Left cardiac atrium (tissue), 4 donors: ENCODE results near the gene HCAR1. TPM values are rescaled to one million over a fixed set of nuclear protein-coding genes. Genes with fewer than 3 reads are reported as not detected.
"Not testable (repeated sequence)": the region's sequence is repeated elsewhere in the genome, so short reads cannot be mapped to it uniquely, and the experiment has no call there.

ENCODE experiments used
- ATAC-seq, 2 donors: fragments of 200-7000 bp; cut with Tn5 transposase; one replicate each; pipeline ENCODE4 v1.9.1; 2020; ENCODE audit warnings: mild to moderate bottlenecking in 2 of 2, moderate library complexity in 2 of 2
- DNase-seq: peaks from one replicate; pipeline ENCODE4 v3.0.0-alpha.2; 2020
- intact Hi-C, 2 donors: fragments of 100-400 bp; cut with DNase I; formaldehyde crosslinking; loops; one replicate each; pipeline versions ENCODE4 v1.14.1 to v1.15.1; 2022 to 2023
- long read RNA-seq: library from polyadenylated mRNA; unstranded; transcript quantifications from one replicate; pipeline ENCODE4 v2.0.0, GENCODE V29; 2021
- total RNA-seq, 2 donors: library from RNA; stranded (reverse); fragmentation: NEBNext Ultra II Directional; extraction: Animal tissue kit (Norgen Biotek cat#: 25700); gene quantifications; one replicate each; pipeline ENCODE4 v1.2.1, GENCODE V29; 2021
- donor health status: DM: no; HTN: yes; CAD: no.
- donor health status: DM: no; HTN: yes; CAD: no; lungs with severe emphysema.
- donor health status: DM: yes; HTN: yes; CAD: no.
- donor health status: Dilated cardiomyopathy.

The HCAR1 gene
- total RNA-seq: 1 to 10 TPM in 1 of 2 donors, under 1 TPM in 1; 0.50 to 1.4 TPM
- long read RNA-seq: 0 reads

- no peak for DNase-seq
- peak; percentile 67 to 91 for ATAC-seq
- intact Hi-C loops: no loop called here
Observed at GRCh38 chr12:122730215-122731014, at the start of gene HCAR1. Gene HCAR1 (minus strand): TSS chr12:122730844. CDS start chr12:122730339, 505 bp downstream.

GRCh38 chr12:122757568-122757967, 26.9 kb upstream of the HCAR1 start:
- DNase-seq (no peak), ATAC-seq (no peak)
- intact Hi-C loops: loop anchor here in 1 of 2 donors (10.0 kb wide), 1 partner anchor 233 kb away; the partner anchor contains the start of genes KNTC1 and RSRC2

DNA sequence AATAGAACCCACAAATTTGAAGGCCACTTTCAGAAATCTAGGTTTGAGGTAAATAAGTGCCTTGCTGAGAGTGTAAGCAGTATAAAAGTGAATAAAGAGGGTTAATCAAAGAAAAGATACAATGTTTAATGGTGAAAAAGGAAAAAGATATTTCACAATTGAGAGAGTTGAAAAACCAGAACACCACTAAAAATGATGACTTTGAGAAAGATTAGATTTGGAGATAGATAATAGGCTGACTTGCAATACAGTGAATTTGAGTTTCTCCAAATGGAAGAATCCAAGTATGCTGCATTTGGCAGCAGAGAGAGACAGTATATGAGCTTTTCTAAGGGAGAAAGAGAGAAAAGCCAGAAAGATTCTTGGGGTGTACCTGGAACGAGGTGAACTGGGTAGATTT, 24.1 kb upstream of the HCAR1 start:
- DNase-seq: no peak
- ATAC-seq: no peak
- intact Hi-C loops: loop anchor here in 1 of 2 donors (10.0 kb wide), 1 partner anchor 230 kb away; the partner anchor contains the start of genes KNTC1 and RSRC2

DNA sequence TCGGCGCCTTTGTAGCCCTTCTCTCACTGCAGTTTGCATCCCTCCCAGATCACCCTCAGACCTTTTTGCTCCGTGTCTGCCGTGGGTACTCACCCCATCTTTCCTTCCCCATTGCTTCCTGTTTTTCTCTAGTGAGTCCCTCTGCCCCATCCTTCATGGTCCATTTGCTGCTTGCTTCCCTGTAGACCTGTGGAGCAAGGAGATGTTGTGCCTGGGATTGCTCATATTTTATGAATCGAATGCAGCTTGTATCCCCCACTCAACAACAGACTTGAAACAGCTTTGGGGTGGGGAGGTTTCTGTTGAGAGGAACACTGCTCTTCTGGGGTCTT, 22.6 kb upstream of the HCAR1 start:
- intact Hi-C loops: loop anchor here in 1 of 2 donors (2.0 to 10.0 kb wide), 2 partner anchors 114 to 228 kb away; partner anchors contain the start of genes KNTC1 and RSRC2
- DNase-seq: no peak
- ATAC-seq: no peak

GRCh38 chr12:122752464-122753318, 22.0 kb upstream of the HCAR1 start, which contains the start of gene DENR:
Gene DENR (plus strand): TSS chr12:122752824. CDS start chr12:122753702, 878 bp downstream.
- intact Hi-C loops: loop anchor here in 1 of 2 donors (2.0 to 10.0 kb wide), 2 partner anchors 114 to 228 kb away; partner anchors contain the start of genes KNTC1 and RSRC2
- DNase-seq (peak; percentile 98), ATAC-seq (peak; percentile 98 to 99)

- intact Hi-C loops: loop anchor here in 1 of 2 donors (10.0 kb wide), 1 partner anchor 226 kb away; the partner anchor contains the start of genes KNTC1 and RSRC2
- not testable (repeated sequence) for ATAC-seq, DNase-seq
Observed at GRCh38 chr12:122750781-122751515, 20.3 kb upstream of the HCAR1 start.

GRCh38 chr12:122749569-122750332, 19.1 kb upstream of the HCAR1 start:
- DNase-seq: no peak
- intact Hi-C loops: loop anchor here in 1 of 2 donors (10.0 kb wide), 1 partner anchor 225 kb away; the partner anchor contains the start of genes KNTC1 and RSRC2
- no peak for ATAC-seq

- DNase-seq: no peak
- ATAC-seq: no peak
Observed at GRCh38 chr12:122747224-122748135, 16.8 kb upstream of the HCAR1 start.

DNA sequence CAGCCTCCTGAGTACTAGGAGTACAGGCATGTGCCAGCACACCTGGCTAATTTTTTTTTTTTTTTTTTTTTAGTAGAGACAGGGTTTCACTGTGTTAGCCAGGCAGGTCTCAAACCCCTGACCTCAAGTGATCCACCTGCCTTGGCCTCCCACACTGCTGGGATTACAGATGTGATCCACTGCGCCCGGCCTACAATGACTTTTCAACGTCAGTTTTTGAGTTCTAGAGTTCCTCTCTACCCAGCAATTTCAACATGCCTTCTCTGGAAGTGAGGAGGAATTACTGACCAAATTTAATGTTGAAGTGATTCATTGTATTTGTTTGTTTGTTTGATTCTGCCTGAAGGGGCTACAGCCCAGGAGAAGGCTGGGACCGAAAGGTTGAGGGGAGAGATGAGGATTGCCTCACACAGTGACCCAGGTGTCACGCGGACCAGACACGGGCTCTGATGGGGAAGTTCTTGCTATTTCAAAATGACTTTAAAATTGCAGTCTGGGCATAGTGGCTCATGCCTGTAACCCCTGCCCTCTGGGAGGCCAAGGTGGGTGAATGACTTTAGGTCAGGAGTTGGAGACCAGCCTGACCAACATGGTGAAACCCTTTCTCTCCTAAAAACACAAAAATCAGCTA, 13.4 kb upstream of the HCAR1 start:
- DNase-seq (no peak), ATAC-seq (no peak)
- intact Hi-C loops: no loop called here

More at GRCh38 chr12:122747224-122748135, 16.8 kb upstream of the HCAR1 start:
- intact Hi-C loops: no loop called here

GRCh38 chr12:122740351-122740750, 9.7 kb upstream of the HCAR1 start:
- ATAC-seq: no peak
- intact Hi-C loops: no loop called here
- DNase-seq: no peak

- ATAC-seq: no peak
- intact Hi-C loops: no loop called here
- no peak for DNase-seq
Observed at GRCh38 chr12:122738571-122738970, 7.9 kb upstream of the HCAR1 start.

- ATAC-seq (no peak), DNase-seq (no peak)
- intact Hi-C loops: no loop called here
Observed at GRCh38 chr12:122732611-122733010, 2.0 kb upstream of the HCAR1 start.

GRCh38 chr12:122732170-122732569, 1.5 kb upstream of the HCAR1 start:
- DNase-seq (no peak), ATAC-seq (no peak)
- intact Hi-C loops: no loop called here

DNA sequence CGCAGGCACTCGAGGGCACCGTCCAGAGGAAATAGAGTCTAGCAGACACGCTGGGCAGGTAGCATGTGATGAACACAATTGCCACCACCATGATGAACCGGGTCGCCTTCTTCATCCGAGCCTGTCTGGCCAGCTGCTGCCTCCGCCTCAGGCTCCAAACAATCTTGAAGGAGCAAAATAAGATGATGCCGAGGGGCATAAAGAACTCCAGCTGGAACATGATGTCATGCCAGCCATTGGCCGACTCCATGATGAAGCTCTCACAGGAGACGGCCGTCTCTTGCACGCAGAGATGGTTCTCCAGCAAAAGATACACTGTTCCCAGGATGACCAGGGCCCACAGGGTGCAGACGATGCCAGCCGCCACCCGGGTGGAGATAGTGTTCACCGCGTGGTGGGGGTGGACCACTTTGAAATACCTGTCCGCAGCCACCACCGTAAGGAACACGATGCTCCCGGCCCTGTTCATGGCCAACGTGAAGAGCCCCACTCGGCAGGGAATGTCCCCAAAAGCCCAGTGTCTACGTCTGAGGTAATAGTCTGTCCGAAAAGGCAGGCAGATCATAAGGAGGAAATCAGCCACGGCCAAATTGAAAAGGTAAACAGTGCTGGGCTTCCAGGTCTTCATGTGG, 945 bp downstream of the HCAR1 start:
- no peak for DNase-seq
- intact Hi-C loops: no loop called here
- ATAC-seq: no peak

DNA sequence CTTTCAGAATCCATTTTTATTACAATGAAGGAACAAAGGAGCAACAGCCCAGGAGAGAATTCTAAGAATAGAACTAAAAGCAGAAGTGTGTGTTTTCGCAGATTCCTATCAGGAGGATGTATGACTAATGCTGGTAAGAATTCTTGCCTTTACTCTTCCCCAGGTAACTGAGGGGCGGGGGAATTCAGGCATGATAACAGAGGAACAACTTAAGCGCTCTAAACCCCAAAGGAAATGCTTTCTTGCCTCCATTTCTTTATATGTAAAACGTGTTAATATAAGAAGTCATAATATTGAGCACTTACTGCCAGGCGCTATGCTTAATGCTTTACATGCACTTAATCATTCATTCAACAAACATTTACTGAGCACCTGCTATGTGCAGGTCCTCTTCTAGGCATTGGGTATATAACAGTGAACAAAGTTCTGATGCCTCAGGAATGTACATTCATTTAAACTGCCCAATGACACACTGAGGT, 4.5 kb downstream of the HCAR1 start:
- DNase-seq (no peak), ATAC-seq (no peak)
- intact Hi-C loops: no loop called here

DNA sequence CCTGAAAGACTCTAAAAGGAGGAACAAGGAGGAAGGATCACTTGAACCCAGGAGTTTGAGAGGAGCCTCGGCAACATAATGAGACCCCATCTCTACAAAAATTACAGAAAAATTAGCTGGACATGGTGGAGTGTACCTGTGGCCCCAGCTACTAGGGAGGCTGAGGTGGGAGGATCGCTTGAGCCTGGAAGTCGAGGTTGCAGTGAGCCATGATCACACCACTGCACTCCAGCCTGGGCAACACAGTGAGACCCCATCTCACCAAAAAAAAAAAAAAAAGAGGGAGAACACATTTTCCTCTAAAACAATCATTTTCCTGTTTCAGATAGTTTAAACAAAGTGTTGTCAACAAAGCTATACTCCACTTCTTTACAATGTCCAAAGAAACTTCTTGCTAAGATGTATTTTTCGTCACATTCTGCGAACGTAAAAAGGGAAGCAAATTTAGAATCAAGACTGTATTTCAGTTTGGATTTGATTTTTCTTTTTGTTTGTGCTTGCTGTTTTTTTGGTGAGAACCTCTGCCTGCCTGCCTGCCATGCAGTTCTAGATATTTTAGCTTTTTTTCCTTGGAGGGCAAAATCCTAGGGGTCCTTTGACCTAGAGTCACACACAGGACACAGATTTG, 5.1 kb downstream of the HCAR1 start:
- intact Hi-C loops: no loop called here
- DNase-seq (no peak), ATAC-seq (no peak)
